Esophagus (tissue), 2 donors: Measurements from ENCODE around the gene TSKS. TPM values are rescaled to one million over a fixed set of nuclear protein-coding genes. Genes with fewer than 3 reads are reported as not detected.

Experiments used
- H3K27ac ChIP-seq, 2 donors: one replicate each; pipeline ENCODE4 v1.5.1; 2013; ENCODE audit warnings: low read depth in 2 of 2, mild to moderate bottlenecking in 2 of 2, inconsistent platforms in 1 of 2, low read length in 1 of 2, moderate library complexity in 1 of 2
- H3K27me3 ChIP-seq, 2 donors: one replicate each; pipeline ENCODE4 v1.6.1; 2013; ENCODE audit warnings: low read length in 2 of 2, control low read depth in 1 of 2, mild to moderate bottlenecking in 1 of 2; ENCODE audit not compliant: insufficient read depth in 2 of 2, control insufficient read depth in 1 of 2
- H3K36me3 ChIP-seq, 2 donors: one replicate each; pipeline ENCODE4 v1.6.1; 2013; ENCODE audit warnings: low read length in 1 of 2; ENCODE audit not compliant: control insufficient read depth in 2 of 2, insufficient read depth in 2 of 2
- H3K4me1 ChIP-seq, 2 donors: one replicate each; pipeline ENCODE4 v1.6.1; 2013; ENCODE audit warnings: low read length in 1 of 2; ENCODE audit not compliant: control insufficient read depth in 2 of 2, insufficient read depth in 2 of 2
- H3K4me3 ChIP-seq, 2 donors: one replicate each; pipeline ENCODE4 v1.5.1; 2013; ENCODE audit warnings: low read length in 2 of 2, mild to moderate bottlenecking in 2 of 2, low read depth in 1 of 2, moderate library complexity in 1 of 2
- H3K9me3 ChIP-seq, 2 donors: one replicate each; pipeline ENCODE4 v1.6.1; 2013; ENCODE audit warnings: mild to moderate bottlenecking in 2 of 2, low read depth in 1 of 2, low read length in 1 of 2, moderate library complexity in 1 of 2; ENCODE audit not compliant: control insufficient read depth in 2 of 2, insufficient read depth in 1 of 2
- WGBS, 2 donors: extraction: QIAGEN DNeasy Blood & Tissue Kit; methylation state at CpG; one replicate each; pipeline ENCODE4 v1.1.7; 2013; 5-methylcytosine and 5-hydroxymethylcytosine counted together
- polyA plus RNA-seq, 2 donors: library from polyadenylated mRNA; stranded (reverse); fragments of 200-250 nt; gene quantifications; one replicate each; pipeline ENCODE4 v1.2.3, GENCODE V29; 2013
- donor health status: healthy with polysubstance abuse.
- donor health status: Bipolar disorder and iron deficiency.

The TSKS gene
- polyA plus RNA-seq, 2 donors, result 0.06 to 0.55 TPM

GRCh38 chr19:49758292-49758691 lies 4.8 kb downstream of the TSKS start:
- H3K27me3 ChIP-seq, result no peaks in the 10 kb centered on the region
- 33 to 38% methylated on average over 7 of the region's 7 CpGs for WGBS, 2 donors
- H3K9me3 ChIP-seq, result no peaks in the 10 kb centered on the region
- peaks cover 0 to 4% of the 10 kb centered on the region in 2 donors for H3K4me1 ChIP-seq
- no peaks in the 10 kb centered on the region for H3K36me3 ChIP-seq
- no peak overlapping the region for H3K4me3 ChIP-seq
- no peak overlapping the region for H3K27ac ChIP-seq

- H3K36me3 ChIP-seq, result no peaks in the 10 kb centered on the region
- H3K27ac ChIP-seq, result no peak overlapping the region
- no peaks in the 10 kb centered on the region for H3K27me3 ChIP-seq
- WGBS, 2 donors, result 97 to 98% methylated on average over 3 of the region's 3 CpGs
- no peaks in the 10 kb centered on the region for H3K4me1 ChIP-seq
- H3K4me3 ChIP-seq, result no peak overlapping the region
- H3K9me3 ChIP-seq, result no peaks in the 10 kb centered on the region
Observed at GRCh38 chr19:49755956-49756355, 7.2 kb downstream of the TSKS start.

GRCh38 chr19:49752701-49753100 lies 10.4 kb downstream of the TSKS start:
- Histone ChIP-seq H3K27ac (no peak overlapping the region), H3K9me3 (no peaks in the 10 kb centered on the region), H3K4me3 (no peak overlapping the region), H3K27me3 (no peaks in the 10 kb centered on the region), H3K36me3 (no peaks in the 10 kb centered on the region), H3K4me1 (no peaks in the 10 kb centered on the region)
- 55 to 70% methylated on average over 1 of the region's 1 CpG for WGBS, 2 donors

GRCh38 chr19:49749771-49750170 lies 13.3 kb downstream of the TSKS start:
- Histone ChIP-seq H3K4me3 (no peak overlapping the region), H3K9me3 (no peaks in the 10 kb centered on the region), H3K27me3 (no peaks in the 10 kb centered on the region), H3K27ac (no peak overlapping the region), H3K4me1 (no peaks in the 10 kb centered on the region), H3K36me3 (no peaks in the 10 kb centered on the region)
- WGBS, 2 donors, result 82 to 83% methylated on average over 1 of the region's 1 CpG

- no peaks in the 10 kb centered on the region for H3K9me3 ChIP-seq
- no peaks in the 10 kb centered on the region for H3K27me3 ChIP-seq
- no peak overlapping the region for H3K4me3 ChIP-seq
- H3K4me1 ChIP-seq, result no peaks in the 10 kb centered on the region
- 78 to 91% methylated on average over 6 of the region's 6 CpGs for WGBS, 2 donors
- no peak overlapping the region for H3K27ac ChIP-seq
- no peaks in the 10 kb centered on the region for H3K36me3 ChIP-seq
Observed at GRCh38 chr19:49749055-49749716, 13.9 kb downstream of the TSKS start.

- Histone ChIP-seq H3K27ac (no peak overlapping the region), H3K4me3 (no peak overlapping the region), H3K4me1 (no peaks in the 10 kb centered on the region), H3K9me3 (no peaks in the 10 kb centered on the region), H3K36me3 (no peaks in the 10 kb centered on the region), H3K27me3 (no peaks in the 10 kb centered on the region)
- WGBS, 2 donors, result 56 to 57% methylated on average over 52 of the region's 52 CpGs
Observed at GRCh38 chr19:49746206-49746958, 16.7 kb downstream of the TSKS start.

- no peaks in the 10 kb centered on the region for H3K27me3 ChIP-seq
- no peak overlapping the region for H3K4me3 ChIP-seq
- H3K9me3 ChIP-seq, result no peaks in the 10 kb centered on the region
- no peak overlapping the region for H3K27ac ChIP-seq
- peaks cover 0 to 3% of the 10 kb centered on the region in 2 donors for H3K4me1 ChIP-seq
- H3K36me3 ChIP-seq, result no peaks in the 10 kb centered on the region
- 93 to 94% methylated on average over 23 of the region's 23 CpGs for WGBS, 2 donors
Observed at GRCh38 chr19:49744946-49745381, 18.1 kb downstream of the TSKS start.

GRCh38 chr19:49741210-49741844 lies 21.8 kb downstream of the TSKS start:
- H3K4me3 ChIP-seq, result no peak overlapping the region

GRCh38 chr19:49739933-49740332 lies 23.2 kb downstream of the TSKS start:
- H3K27ac ChIP-seq, result no peak overlapping the region
- H3K27me3 ChIP-seq, result no peaks in the 10 kb centered on the region
- no peaks in the 10 kb centered on the region for H3K9me3 ChIP-seq
- H3K4me1 ChIP-seq, result peaks cover 0 to 4% of the 10 kb centered on the region in 2 donors
- H3K4me3 ChIP-seq, result no peak overlapping the region
- WGBS, 2 donors, result 64 to 80% methylated on average over 10 of the region's 10 CpGs
- no peaks in the 10 kb centered on the region for H3K36me3 ChIP-seq

More at GRCh38 chr19:49741210-49741844, 21.8 kb downstream of the TSKS start:
- Histone ChIP-seq H3K36me3 (no peaks in the 10 kb centered on the region), H3K9me3 (no peaks in the 10 kb centered on the region), H3K27ac (no peak overlapping the region), H3K4me1 (peaks cover 0 to 4% of the 10 kb centered on the region in 2 donors), H3K27me3 (no peaks in the 10 kb centered on the region)
- 86% methylated on average over 9 of the region's 9 CpGs for WGBS, 2 donors
